MM.1S (cell line): Measurements from ENCODE around the gene BID.
"Not testable (repeated sequence)": the region's sequence is repeated elsewhere in the genome, so short reads cannot be mapped to it uniquely, and the experiment has no call there.

ENCODE experiments used
- DNase-seq: peaks from one replicate; pipeline ENCODE4 v3.0.0-alpha.2; 2015
- H2AFZ ChIP-seq: fragments of 300-600 bp; sonication (generic); 2 replicates; pipeline ENCODE4 v1.6.0; 2016; ENCODE audit warnings: antibody characterized with exemption, low read length
- H3F3A ChIP-seq: fragments of 300-600 bp; sonication (generic); 2 replicates; pipeline ENCODE4 v1.6.1; 2016; ENCODE audit warnings: mild to moderate bottlenecking, antibody characterized with exemption, low read length, moderate library complexity, mixed read lengths; ENCODE audit not compliant: insufficient read depth
- H3K27ac ChIP-seq: fragments of 300-600 bp; sonication (generic); 2 replicates; pipeline ENCODE4 v1.5.1; 2016; ENCODE audit warnings: mild to moderate bottlenecking, low read length
- H3K27me3 ChIP-seq: fragments of 300-600 bp; sonication (generic); replicated peaks from 2 replicates; pipeline ENCODE4 v1.6.0; 2016; ENCODE audit warnings: low read length; ENCODE audit not compliant: insufficient read depth
- H3K36me3 ChIP-seq: fragments of 300-600 bp; sonication (generic); replicated peaks from 2 replicates; pipeline ENCODE4 v1.6.1; 2016; ENCODE audit warnings: mild to moderate bottlenecking, low read length, mixed read lengths; ENCODE audit not compliant: insufficient read depth
- H3K4me1 ChIP-seq: fragments of 300-600 bp; sonication (generic); 2 replicates; pipeline ENCODE4 v1.6.1; 2016; ENCODE audit warnings: low read length, mixed read lengths
- H3K4me2 ChIP-seq: fragments of 300-600 bp; sonication (generic); 2 replicates; pipeline ENCODE4 v1.6.0; 2016; ENCODE audit warnings: low read depth, low read length
- H3K4me3 ChIP-seq: fragments of 300-600 bp; sonication (generic); 2 replicates; pipeline ENCODE4 v1.5.1; 2016; ENCODE audit warnings: low read length, mixed read lengths
- H3K79me2 ChIP-seq: fragments of 300-600 bp; sonication (generic); 2 replicates; pipeline ENCODE4 v1.6.1; 2016; ENCODE audit warnings: mixed run types, low read length, mixed read lengths
- H3K9ac ChIP-seq: fragments of 300-600 bp; sonication (generic); 2 replicates; pipeline ENCODE4 v1.6.1; 2016; ENCODE audit warnings: low read length, mixed read lengths
- H3K9me2 ChIP-seq: fragments of 300-600 bp; sonication (generic); replicated peaks from 2 replicates; pipeline ENCODE4 v1.6.1; 2016; ENCODE audit warnings: mild to moderate bottlenecking, low read length, mixed read lengths; ENCODE audit not compliant: insufficient read depth
- H3K9me3 ChIP-seq: fragments of 300-600 bp; sonication (generic); replicated peaks from 2 replicates; pipeline ENCODE4 v1.6.1; 2016; ENCODE audit warnings: mild to moderate bottlenecking, low read length, mixed read lengths; ENCODE audit not compliant: insufficient read depth
- H4K20me1 ChIP-seq: fragments of 300-600 bp; sonication (generic); 2 replicates; pipeline ENCODE4 v1.6.1; 2016; ENCODE audit warnings: mild to moderate bottlenecking, low read length, moderate library complexity, mixed read lengths; ENCODE audit not compliant: insufficient read depth
- CTCF ChIP-seq: fragments of 300-600 bp; sonication (generic); IDR thresholded peaks from 2 replicates; pipeline ENCODE4 v1.5.1; 2016; ENCODE audit warnings: antibody characterized with exemption, low read length, mixed read lengths
- EZH2 ChIP-seq: fragments of 300-600 bp; sonication (generic); optimal IDR thresholded peaks from 2 replicates; pipeline ENCODE3; 2017; ENCODE audit warnings: low read depth, mild to moderate bottlenecking, antibody characterized with exemption, low read length, mixed read lengths
- EZH2phosphoT487 ChIP-seq: fragments of 300-600 bp; sonication (generic); IDR thresholded peaks from 2 replicates; pipeline ENCODE4 v1.6.1; 2018; ENCODE audit warnings: antibody characterized with exemption, low read length

Gene BID

GRCh38 chr22:17764036-17764435 is 10.2 kb downstream of the BID start:
- no peaks in the 10 kb centered on the region for H3K9me2 ChIP-seq
- H3F3A ChIP-seq: no peaks in the 10 kb centered on the region
- H3K27me3 ChIP-seq: no peaks in the 10 kb centered on the region
- H2AFZ ChIP-seq: no peak overlapping the region
- TF ChIP-seq CTCF: no peak
- no peak for TF ChIP-seq EZH2
- no peak for TF ChIP-seq EZH2phosphoT487
- H4K20me1 ChIP-seq: no peaks in the 10 kb centered on the region; the same call in 1 of the 2 replicates
- no peak overlapping the region for H3K9ac ChIP-seq
- H3K4me3 ChIP-seq: no peak overlapping the region
- H3K79me2 ChIP-seq: peaks cover 85% of the 10 kb centered on the region
- H3K4me2 ChIP-seq: no peak overlapping the region
- no peaks in the 10 kb centered on the region for H3K9me3 ChIP-seq
- no peak overlapping the region for H3K27ac ChIP-seq
- no peaks in the 10 kb centered on the region for H3K4me1 ChIP-seq
- no peak for DNase-seq
- H3K36me3 ChIP-seq: no peaks in the 10 kb centered on the region

GRCh38 chr22:17763442-17763841 is 10.8 kb downstream of the BID start:
- H4K20me1 ChIP-seq, H3K9ac ChIP-seq, H3K27ac ChIP-seq: not testable (repeated sequence)

GRCh38 chr22:17761138-17761488 is 13.2 kb downstream of the BID start:
- Histone ChIP-seq H3K9me3 (no peaks in the 10 kb centered on the region), H3F3A (no peaks in the 10 kb centered on the region), H3K27ac (no peak overlapping the region), H3K36me3 (no peaks in the 10 kb centered on the region), H3K9me2 (no peaks in the 10 kb centered on the region), H3K27me3 (no peaks in the 10 kb centered on the region), H3K4me2 (no peak overlapping the region), H3K9ac (no peak overlapping the region), H4K20me1 (no peaks in the 10 kb centered on the region), H3K79me2 (peaks cover 83% of the 10 kb centered on the region), H2AFZ (no peak overlapping the region), H3K4me1 (no peaks in the 10 kb centered on the region), H3K4me3 (no peak overlapping the region)
- DNase-seq: no peak
- TF ChIP-seq EZH2phosphoT487: no peak
- no peak for TF ChIP-seq EZH2
- no peak for TF ChIP-seq CTCF

More at GRCh38 chr22:17763442-17763841, 10.8 kb downstream of the BID start:
- not testable (repeated sequence) for H3K4me1 ChIP-seq, H2AFZ ChIP-seq, H3F3A ChIP-seq, H3K27me3 ChIP-seq, DNase-seq, H3K9me2 ChIP-seq, H3K9me3 ChIP-seq, H3K4me2 ChIP-seq, H3K36me3 ChIP-seq, H3K4me3 ChIP-seq
- H3K79me2 ChIP-seq: peaks cover 88% of the 10 kb centered on the region

GRCh38 chr22:17754233-17754925 is 19.9 kb downstream of the BID start:
- H3K4me1 ChIP-seq: no peaks in the 10 kb centered on the region
- no peaks in the 10 kb centered on the region for H3K9me2 ChIP-seq
- no peak overlapping the region for H2AFZ ChIP-seq
- TF ChIP-seq CTCF: peak; percentile 21; the same call in 1 of the 2 replicates
- no peak for TF ChIP-seq EZH2
- no peak for TF ChIP-seq EZH2phosphoT487
- H4K20me1 ChIP-seq: no peaks in the 10 kb centered on the region
- no peak overlapping the region for H3K4me3 ChIP-seq
- no peak overlapping the region for H3K9ac ChIP-seq
- no peak overlapping the region for H3K27ac ChIP-seq
- no peak for DNase-seq
- no peak overlapping the region for H3K4me2 ChIP-seq
- H3F3A ChIP-seq: no peaks in the 10 kb centered on the region
- H3K79me2 ChIP-seq: peaks cover 68% of the 10 kb centered on the region
- H3K27me3 ChIP-seq: no peaks in the 10 kb centered on the region
- no peaks in the 10 kb centered on the region for H3K9me3 ChIP-seq
- H3K36me3 ChIP-seq: no peaks in the 10 kb centered on the region
